HepG2 (cell line): ENCODE data around the gene OTOGL. TPM values are rescaled to one million over a fixed set of nuclear protein-coding genes. Genes with fewer than 3 reads are reported as not detected.

Source experiments
- ATAC-seq: fragments of 200-7000 bp; cut with Tn5 transposase; 3 replicates; pipeline ENCODE4 v1.9.1; 2020; ENCODE audit warnings: mild to moderate bottlenecking, moderate library complexity
- BruUV-seq: library from RNA; stranded (reverse); fragments of 400-500 nt; replicated peaks from 2 replicates; lab custom pipeline; 2021; lab: Mats Ljungman, UMichigan
- CTCF ChIA-PET: fragments of 300-600 bp; formaldehyde crosslinking; extraction: SDS; loops from one replicate; lab custom pipeline; 2021; ENCODE audit warnings: low total read pairs, inconsistent platforms, low intra/inter-chr PET ratio; lab: Yijun Ruan, JAX
- POLR2A ChIA-PET: fragments of 350-600 bp; sonication (Branson Sonifier 250); formaldehyde crosslinking; loops from one replicate; lab custom pipeline; 2020; ENCODE audit warnings: antibody characterized with exemption, inconsistent platforms; lab: Yijun Ruan, JAX
- DNase-seq: peaks from one replicate; pipeline ENCODE4 v3.0.0-alpha.2; 2015; ENCODE audit warnings: low spot score
- FAIRE-seq: peaks from 3 replicates; lab custom pipeline; 2011; peaks lifted over from hg19 to GRCh38; lab: Jason Lieb, UNC
- H2AFZ ChIP-seq: one replicate; pipeline ENCODE4 v1.6.1; 2011; ENCODE audit warnings: low read length, inconsistent platforms
- H3K27ac ChIP-seq: fragments of 300-600 bp; 3 replicates; pipeline ENCODE4 v1.8.0; 2011; ENCODE audit warnings: mixed run types, mild to moderate bottlenecking, mixed read lengths, low read length, inconsistent platforms; ENCODE audit not compliant: insufficient read depth; ENCODE audit errors: extremely low read length
- H3K27me3 ChIP-seq, 2 experiments: fragments of 200-600 bp in 1 of 2; 2 replicates in 1 of 2; 3 replicates in 1 of 2; pipeline versions ENCODE4 v1.6.0 to v1.8.0; 2011; ENCODE audit warnings: low read length in 2 of 2, mild to moderate bottlenecking in 2 of 2, moderate library complexity in 2 of 2, inconsistent platforms in 1 of 2; ENCODE audit not compliant: insufficient read depth in 2 of 2, control insufficient read depth in 1 of 2
- H3K36me3 ChIP-seq, 2 experiments: fragments of 200-600 bp in 1 of 2; replicated peaks in 1 of 2; 2 replicates in 1 of 2; 3 replicates in 1 of 2; pipeline versions ENCODE4 v1.5.1 to v1.8.0; 2011; ENCODE audit warnings: low read length in 2 of 2, inconsistent platforms in 1 of 2; ENCODE audit not compliant: insufficient read depth in 2 of 2, control insufficient read depth in 1 of 2
- H3K4me1 ChIP-seq: 2 replicates; pipeline ENCODE4 v1.5.1; 2012; ENCODE audit warnings: low read length, inconsistent platforms; ENCODE audit not compliant: insufficient read depth
- H3K4me2 ChIP-seq: 2 replicates; pipeline ENCODE4 v1.6.0; 2011; ENCODE audit warnings: low read depth, low read length, inconsistent platforms
- H3K4me3 ChIP-seq, 3 experiments: fragments of 200-600 bp in 1 of 3; sonication (generic), shearing (Covaris generic) in 1 of 3; replicated peaks in 1 of 3; 2 replicates each; pipeline ENCODE4 v1.5.1; 2011 to 2016; ENCODE audit warnings: low read length in 3 of 3, inconsistent platforms in 2 of 3, low read depth in 2 of 3, mild to moderate bottlenecking in 2 of 3, control low read depth in 1 of 3, mixed read lengths in 1 of 3; ENCODE audit not compliant: insufficient read depth in 1 of 3
- H3K79me2 ChIP-seq: one replicate; pipeline ENCODE4 v1.6.1; 2011; ENCODE audit warnings: low read length, inconsistent platforms; ENCODE audit not compliant: insufficient read depth
- H3K9ac ChIP-seq: 2 replicates; pipeline ENCODE4 v1.6.0; 2011; ENCODE audit warnings: mild to moderate bottlenecking, low read depth, low read length, inconsistent platforms; ENCODE audit not compliant: insufficient read depth
- H3K9me3 ChIP-seq: 2 replicates; pipeline ENCODE4 v1.5.1; 2012; ENCODE audit warnings: mild to moderate bottlenecking, low read length
- H4K20me1 ChIP-seq: 2 replicates; pipeline ENCODE4 v1.6.0; 2011; ENCODE audit warnings: inconsistent platforms, mild to moderate bottlenecking, low read length, moderate library complexity; ENCODE audit not compliant: insufficient read depth
- HOXA3 ChIP-seq: sonication (generic); formaldehyde crosslinking; IDR thresholded peaks from 2 replicates; pipeline ENCODE4 v1.5.0; 2020; ENCODE audit warnings: missing genetic modification reagents
- HOXD1 ChIP-seq: sonication (generic); formaldehyde crosslinking; IDR thresholded peaks from 2 replicates; pipeline ENCODE4 v1.5.0; 2020; ENCODE audit warnings: missing genetic modification reagents
- MIER2 ChIP-seq: IDR thresholded peaks from 2 replicates; pipeline ENCODE4 v1.6.1; 2016; ENCODE audit warnings: missing biosample characterization, missing genetic modification reagents
- REST ChIP-seq, 2 experiments: IDR thresholded peaks; 2 replicates each; pipeline ENCODE4 v1.6.1; 2011 to 2012; ENCODE audit warnings: low read length in 2 of 2, borderline replicate concordance in 1 of 2, low read depth in 1 of 2, mild to moderate bottlenecking in 1 of 2, moderate library complexity in 1 of 2
- RXRB ChIP-seq: IDR thresholded peaks from 2 replicates; pipeline ENCODE4 v1.6.1; 2016; ENCODE audit warnings: borderline replicate concordance, missing genetic modification reagents, missing compliant biosample characterization
- ZKSCAN8 ChIP-seq: IDR thresholded peaks from 2 replicates; pipeline ENCODE4 v1.6.1; 2016; ENCODE audit warnings: borderline replicate concordance, missing genetic modification reagents, missing compliant biosample characterization
- ZNF850 ChIP-seq: sonication (generic); formaldehyde crosslinking; conservative IDR thresholded peaks from 2 replicates; pipeline ENCODE4 v1.9.0; 2021; ENCODE audit warnings: mild to moderate bottlenecking, missing genetic modification reagents
- WGBS: methylation state at CpG from one replicate; pipeline ENCODE4 v1.1.6; 2017; ENCODE audit warnings: low lambda C conversion rate; 5-methylcytosine and 5-hydroxymethylcytosine counted together
- in situ Hi-C: cut with HindIII; loops from 2 replicates; pipeline ENCODE4 v1.10.0; 2017; ENCODE audit warnings: low pct_unique_long_range_greater_than_20kb; ENCODE audit not compliant: extremely low pct_ligation_motif_present
- intact Hi-C: fragments of 100-400 bp; cut with micrococcal nuclease; formaldehyde crosslinking; loops from one replicate; pipeline ENCODE4 v1.10.0; 2022; ENCODE audit not compliant: unreplicated experiment
- polyA plus RNA-seq, 8 experiments: library from polyadenylated mRNA; depleted of rRNA in 3 of 8; stranded (reverse) in 7 of 8; unstranded in 1 of 8; fragments of >200 nt; fragmentation: Illumina TruSeq in 4 of 8; extraction: Trizol in 4 of 8; gene quantifications; 2 replicates each; pipeline versions ENCODE4 v1.2.1 to v1.2.3, GENCODE V29; 2011 to 2016; ENCODE audit warnings: low read depth in 4 of 8, missing spikeins in 1 of 8, mixed read lengths in 1 of 8; ENCODE audit not compliant: insufficient read depth in 1 of 8
- total RNA-seq, 5 experiments: library from RNA; depleted of rRNA; stranded (reverse); fragments of >200 nt; fragmentation: Illumina TruSeq; extraction: Trizol; gene quantifications; 2 replicates each; pipeline ENCODE4 v1.2.3, GENCODE V29; 2016; ENCODE audit warnings: low read depth in 1 of 5

The OTOGL gene
- total and polyA plus RNA-seq, 2 of the 13 experiments (the other 11 are each of a cell fraction or from before 2014, with no cell fraction given): not detected

- TF ChIP-seq REST (IDR thresholded peaks at IDR 0.05; ENCODE audit: borderline replicate concordance in 1 of 2, low read depth in 1 of 2, low read length in 2 of 2): no peak
Measured at GRCh38 chr12:80208071-80208470, 108.7 kb downstream of the OTOGL start (continued).

- H2AFZ ChIP-seq: no peak overlapping the region
- H3K27ac ChIP-seq: no peak overlapping the region
- intact Hi-C loops (no loop called here), in situ Hi-C loops (no loop called here)
- TF ChIP-seq HOXD1 (no peak), RXRB (CRISPR knock-in tag) (no peak), HOXA3 (no peak), ZNF850 (CRISPR knock-in tag) (no peak), ZKSCAN8 (no peak), MIER2 (CRISPR knock-in tag) (no peak)
- ChIA-PET POLR2A (no interaction called here), CTCF (no interaction called here)
- H3K9ac ChIP-seq: no peak overlapping the region
- no peaks in the 10 kb centered on the region for H3K9me3 ChIP-seq
- no peaks in the 10 kb centered on the region for H3K27me3 ChIP-seq
- H4K20me1 ChIP-seq: no peaks in the 10 kb centered on the region; the same call in 1 of the 2 replicates
- DNase-seq (no peak), ATAC-seq (no peak), FAIRE-seq (no peak)
- no peak overlapping the region for H3K4me2 ChIP-seq
- BruUV-seq: no TSS peak
- 0 out of 2 replicates have a peak, but pooled peaks cover 7% of the 10 kb centered on the region for H3K4me1 ChIP-seq
- H3K36me3 ChIP-seq: no peaks in the 10 kb centered on the region
- 4% methylated on average over 2 of the region's 2 CpGs for whole genome bisulfite sequencing
- H3K79me2 ChIP-seq: no peaks in the 10 kb centered on the region
- no peak overlapping the region for H3K4me3 ChIP-seq
Measured at GRCh38 chr12:80211671-80212070, 112.3 kb downstream of the OTOGL start.
